HPDE6-E6E7 (cell line): ENCODE measurements around the gene TBC1D7.
"Not testable (repeated sequence)": the region's sequence is repeated elsewhere in the genome, so short reads cannot be mapped to it uniquely, and the experiment has no call there.

ENCODE experiments used
- DNase-seq: peaks from one replicate; pipeline ENCODE4 v3.0.0; 2011; ENCODE audit warnings: missing footprints; ENCODE audit errors: extremely low spot score

TBC1D7 gene

DNA sequence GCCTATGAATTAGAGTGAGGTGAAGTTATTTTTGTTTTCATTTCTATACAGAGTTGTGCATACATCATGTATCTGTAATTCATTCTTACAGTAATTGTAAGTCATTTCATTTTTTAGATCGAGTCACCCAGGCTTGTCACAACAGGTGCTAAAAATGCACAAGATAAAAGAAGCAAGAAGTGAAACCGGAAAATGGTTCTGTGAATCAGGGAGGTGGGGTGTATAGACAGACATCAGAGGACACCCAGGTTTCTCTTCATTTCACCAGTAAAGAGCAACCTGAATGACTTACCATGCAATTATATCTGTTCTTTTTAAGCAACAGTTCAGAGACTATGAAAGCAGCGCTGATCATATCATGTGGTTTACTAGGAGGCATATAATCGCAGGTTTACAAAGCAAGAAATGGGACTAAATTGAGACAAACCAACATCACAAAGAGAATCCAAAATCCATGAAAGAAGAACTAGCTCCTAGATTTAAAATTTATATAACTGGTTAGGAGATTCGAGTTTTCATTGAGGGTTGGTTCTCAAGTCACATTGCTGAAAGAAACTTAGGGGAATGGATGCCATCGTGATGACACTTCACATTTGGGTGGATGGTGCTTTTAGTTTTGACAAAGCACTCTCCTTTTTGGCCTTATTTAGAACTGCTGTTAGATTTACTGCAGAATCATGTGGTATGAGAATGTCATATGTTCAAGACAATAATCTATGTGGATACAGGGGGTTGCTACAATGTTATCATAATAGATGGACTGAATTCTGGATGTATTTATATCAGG is 27.9 kb upstream of the TBC1D7 start:
- peak; percentile 67 for DNase-seq

DNA sequence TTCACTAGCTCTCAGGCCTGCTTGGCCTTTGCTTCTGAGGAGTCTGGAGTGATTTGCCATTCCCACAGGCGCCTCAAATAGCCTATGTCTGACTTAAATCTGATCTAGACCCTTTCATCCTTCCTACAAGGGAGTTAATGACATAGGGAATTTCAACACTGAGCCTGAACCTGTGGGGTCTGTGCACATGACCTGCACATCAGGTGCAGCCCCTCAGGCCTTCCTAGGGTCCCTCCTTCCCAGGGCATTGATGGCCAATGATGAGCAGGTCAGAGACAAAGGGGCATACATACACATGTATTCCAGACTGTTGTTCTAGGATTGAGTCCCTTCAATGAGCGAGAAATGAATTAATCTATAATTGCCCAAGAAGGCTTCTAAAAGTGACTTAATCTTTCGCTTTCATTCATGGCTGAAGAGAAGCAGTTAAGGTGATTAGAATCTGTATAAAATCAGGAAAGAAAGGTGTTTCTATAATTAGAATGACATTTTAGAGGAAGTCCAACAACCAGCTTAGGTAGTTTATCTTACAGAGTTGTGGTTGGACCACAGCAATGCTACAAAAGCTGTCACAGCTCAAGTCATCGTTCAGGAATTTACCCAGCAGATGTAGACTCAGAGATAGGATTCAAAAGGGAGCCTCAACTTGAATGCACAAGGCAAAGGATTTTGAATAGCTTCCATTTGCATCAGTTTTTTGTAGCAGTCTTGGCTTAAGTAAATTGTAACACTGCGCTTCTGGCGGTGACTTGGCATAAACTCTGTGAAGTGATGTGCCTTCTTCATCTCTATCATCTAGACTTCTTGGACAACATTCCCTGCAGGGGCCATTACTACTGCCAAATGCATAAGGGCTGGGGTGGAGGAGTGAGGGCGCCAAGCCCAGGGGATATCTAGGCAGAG is 27.0 kb upstream of the TBC1D7 start:
- peak; percentile 80 for DNase-seq

DNA sequence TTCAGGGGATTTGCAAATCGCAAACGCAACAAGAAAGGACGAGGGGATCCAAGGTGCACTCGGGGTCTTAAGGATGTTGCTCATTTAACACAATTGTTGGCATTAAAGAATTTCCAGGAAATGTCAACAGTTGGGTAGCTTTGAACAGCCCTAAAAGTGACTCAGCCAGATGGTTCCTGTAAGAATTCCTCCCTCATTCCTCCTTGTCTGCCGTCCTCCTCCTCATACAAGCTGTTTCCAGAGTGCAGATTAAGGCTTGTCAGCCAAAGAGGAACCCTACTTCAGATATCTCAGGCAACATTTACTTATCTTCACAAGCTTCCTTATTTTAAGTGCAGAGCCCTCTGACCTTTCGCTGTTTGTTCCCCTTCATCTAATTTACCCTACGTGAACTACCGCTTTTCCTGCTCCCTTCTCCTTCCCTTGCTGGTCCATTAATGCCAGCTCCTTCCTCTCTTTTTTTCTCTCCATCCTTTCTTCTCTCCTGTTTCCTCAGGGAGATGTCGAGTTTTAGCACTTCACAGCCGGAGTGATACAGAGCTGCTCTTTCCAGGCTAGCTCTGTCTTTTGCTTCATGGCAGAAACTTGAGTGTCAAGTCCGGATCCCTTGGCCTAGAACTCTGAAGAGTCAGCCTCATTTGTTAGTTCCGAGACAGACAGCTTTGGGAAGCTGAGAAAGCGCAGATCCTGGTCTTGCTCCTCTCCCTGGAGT is 26.1 kb upstream of the TBC1D7 start:
- DNase-seq = no peak

GRCh38 chr6:13352165-13352564 is 23.8 kb upstream of the TBC1D7 start:
- no peak for DNase-seq

DNA sequence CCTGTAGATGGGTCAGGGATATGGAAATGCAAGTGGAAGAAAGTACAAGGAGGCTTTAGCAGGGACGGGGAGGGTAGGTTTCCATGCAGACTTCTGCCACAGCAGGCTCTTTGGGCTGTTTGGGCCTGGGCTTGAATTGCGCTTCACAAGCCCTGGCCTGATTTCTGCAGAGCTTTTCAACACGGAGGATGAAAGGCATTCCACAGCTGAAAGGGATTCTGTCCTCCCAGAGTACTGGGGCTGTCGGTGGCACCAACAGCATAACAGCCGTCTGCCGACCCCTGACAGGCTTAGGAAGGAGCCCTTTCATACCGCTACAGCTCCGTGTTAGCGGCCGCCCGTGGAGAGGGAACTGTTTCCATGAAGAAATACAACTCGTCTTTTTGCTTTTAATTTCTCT is 22.9 kb upstream of the TBC1D7 start:
- no peak for DNase-seq

DNA sequence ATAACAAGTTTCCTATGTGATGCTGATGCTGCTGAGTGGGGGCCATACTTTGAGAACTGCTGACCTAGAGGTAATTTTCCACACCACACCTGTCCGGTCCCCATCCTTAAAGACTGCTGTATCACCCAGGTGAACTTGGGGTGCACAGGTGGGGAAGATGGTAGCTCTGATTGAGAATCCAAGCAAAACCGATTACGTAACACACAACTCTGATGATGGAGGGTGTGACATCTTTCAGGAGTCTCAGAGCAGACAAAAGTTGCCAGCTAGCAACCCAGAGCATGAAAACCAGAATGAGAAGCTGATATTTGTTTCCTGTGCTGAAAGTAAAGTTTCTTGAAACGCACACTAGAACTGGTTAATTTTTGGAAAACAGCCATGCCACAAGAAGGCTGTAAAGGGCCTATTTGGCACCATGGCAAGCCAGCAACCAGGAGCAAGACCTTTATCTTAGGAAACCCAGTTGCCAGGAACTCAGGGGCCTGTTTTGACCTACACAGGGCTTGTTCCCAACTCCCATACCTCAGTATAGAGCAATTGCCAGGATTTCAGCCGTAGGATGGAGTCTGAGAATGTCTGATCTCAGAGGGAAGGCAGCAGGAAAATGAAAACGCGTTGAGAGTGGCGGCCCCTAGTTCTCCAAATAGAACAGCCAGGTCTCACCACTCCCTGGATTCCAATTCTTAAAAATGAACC is 21.6 kb upstream of the TBC1D7 start:
- no peak for DNase-seq

DNA sequence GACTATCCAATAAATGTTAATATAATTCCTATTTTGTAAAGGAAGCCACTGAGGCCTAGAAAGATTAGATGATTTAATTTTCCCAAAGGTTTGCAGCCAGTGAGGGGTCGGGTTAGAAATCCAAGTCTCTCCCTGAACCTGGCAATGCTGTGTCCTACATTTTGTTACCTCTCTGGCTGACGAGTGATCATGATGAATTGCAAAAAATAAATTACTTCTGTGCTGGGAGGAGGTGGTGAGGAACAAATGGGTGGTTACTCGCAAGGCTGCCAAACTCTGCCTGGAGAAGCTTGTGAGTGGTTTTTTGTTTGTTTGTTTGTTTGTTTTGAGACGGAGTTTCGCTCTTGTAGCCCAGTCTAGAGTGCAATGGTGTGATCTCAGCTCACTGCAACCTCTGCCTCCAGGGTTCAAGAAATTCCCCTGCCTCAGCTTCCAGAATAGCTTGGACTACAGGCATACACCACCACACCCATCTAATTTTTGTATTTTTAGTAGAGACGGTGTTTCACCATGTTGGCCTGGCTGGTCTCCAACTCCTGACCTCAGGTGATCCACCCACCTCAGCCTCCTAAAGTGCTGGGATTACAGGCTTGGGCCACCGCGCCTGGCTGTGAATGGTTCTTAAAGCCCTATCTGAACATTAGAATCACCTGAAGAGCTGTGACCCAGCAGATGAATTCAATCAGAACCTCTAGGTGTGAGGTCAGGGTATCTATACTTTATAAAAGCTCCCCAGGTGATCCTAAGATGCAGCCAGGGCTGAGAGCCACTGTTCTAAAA is 20.2 kb upstream of the TBC1D7 start:
- DNase-seq = no peak

DNA sequence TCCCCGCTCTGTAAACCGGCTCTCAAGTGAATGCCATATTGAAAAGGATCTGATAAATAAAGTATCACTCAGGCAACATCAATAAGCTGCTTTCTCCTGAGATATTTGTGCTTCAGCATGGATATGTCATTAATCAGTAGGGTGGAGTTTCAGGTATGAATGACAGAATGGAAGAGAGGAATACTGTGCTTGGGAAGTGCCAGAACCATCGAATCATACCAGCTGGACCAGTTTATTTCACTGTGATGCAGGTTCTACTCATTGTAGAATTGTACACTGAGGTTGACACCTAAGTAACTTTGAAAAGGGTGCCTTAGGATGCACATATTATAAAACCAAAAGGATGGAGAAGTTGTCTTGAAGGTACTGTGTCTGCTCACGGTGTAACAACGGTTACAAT is 17.9 kb upstream of the TBC1D7 start:
- DNase-seq = no peak

- no peak for DNase-seq
These were observed 14.2 kb upstream of the TBC1D7 start for GRCh38 chr6:13342414-13343019.

DNA sequence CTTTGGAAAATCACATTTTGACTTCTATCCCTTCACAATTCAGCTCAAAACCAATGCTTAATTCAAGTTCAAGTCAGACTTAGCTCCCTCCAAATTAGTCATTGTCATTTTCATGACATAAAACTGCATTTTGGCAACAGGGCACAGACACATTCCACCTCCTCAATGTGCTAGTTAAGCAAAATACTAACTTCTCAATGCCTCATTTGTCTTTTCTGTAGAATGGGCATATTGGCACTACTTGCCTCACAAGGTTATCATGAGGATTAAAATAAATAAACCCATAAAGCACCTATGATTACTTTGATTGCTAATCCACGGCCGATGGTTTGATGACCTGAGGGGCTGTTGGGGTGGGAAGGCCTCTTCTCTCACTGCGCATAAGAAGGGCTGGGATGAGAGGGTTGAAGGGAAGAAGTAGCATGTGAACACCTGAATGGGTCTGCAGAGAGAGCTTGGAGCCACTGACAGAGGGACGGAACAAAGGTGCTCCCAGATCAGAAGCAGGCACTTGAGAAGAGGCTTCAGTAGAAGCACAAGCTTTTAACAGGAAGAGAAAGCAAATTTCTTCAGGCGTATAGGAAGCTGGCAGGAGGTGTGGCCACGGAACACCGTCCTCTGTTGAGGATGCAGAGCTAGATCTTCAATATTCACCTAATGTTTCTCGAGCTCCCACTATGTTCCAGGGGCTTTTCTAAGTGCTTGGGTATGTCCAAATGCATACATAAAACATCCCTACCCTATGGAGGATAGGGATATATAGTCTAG is 11.7 kb upstream of the TBC1D7 start:
- DNase-seq = no peak

DNA sequence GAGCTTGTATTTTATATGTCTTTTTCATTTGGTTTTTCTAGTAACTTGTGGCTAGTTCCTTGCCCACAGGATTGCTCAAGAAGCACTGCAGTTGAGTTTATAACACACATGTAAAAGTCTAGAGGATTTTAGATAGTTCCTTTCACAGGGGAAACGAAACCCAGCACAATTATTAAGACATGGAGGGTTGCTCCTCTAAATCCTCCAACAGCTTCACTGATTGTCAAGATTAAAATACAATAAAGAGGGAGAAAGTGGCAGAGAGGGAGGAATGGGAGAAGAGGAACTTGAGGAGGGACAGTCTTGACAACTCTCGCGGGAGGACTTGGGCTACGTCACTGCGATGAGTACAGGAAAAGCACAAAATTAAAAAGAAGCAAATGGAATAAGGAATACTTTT is 9.7 kb upstream of the TBC1D7 start:
- no peak for DNase-seq

GRCh38 chr6:13336553-13336952 is 8.2 kb upstream of the TBC1D7 start:
- DNase-seq = peak; percentile 74

DNA sequence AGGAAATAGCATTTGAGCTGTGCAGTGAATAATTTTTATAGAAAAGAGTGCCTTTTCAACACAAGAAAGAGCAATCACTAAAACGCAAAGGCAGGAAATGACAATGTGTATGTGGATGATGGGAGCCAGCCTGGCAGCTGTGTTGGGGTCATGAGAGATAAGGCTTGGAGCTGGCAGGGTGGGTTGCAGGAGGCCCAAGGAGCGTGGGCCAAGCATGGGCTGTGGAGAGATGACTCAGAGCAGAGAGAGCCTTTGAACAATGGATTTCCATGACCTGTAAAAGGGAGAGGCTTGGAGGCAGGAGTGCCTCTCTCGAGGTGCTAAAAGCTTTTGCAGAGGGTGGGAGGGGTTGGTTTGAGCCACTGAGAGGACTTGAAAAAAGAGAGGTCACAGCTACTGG is 6.6 kb upstream of the TBC1D7 start:
- DNase-seq = peak; percentile 33

GRCh38 chr6:13332349-13332706 is 4.0 kb upstream of the TBC1D7 start:
- no peak for DNase-seq

- no peak for DNase-seq
These were observed 3.4 kb upstream of the TBC1D7 start for GRCh38 chr6:13331516-13332348.

- DNase-seq = no peak
These were observed 492 bp upstream of the TBC1D7 start for GRCh38 chr6:13328875-13329183.

DNA sequence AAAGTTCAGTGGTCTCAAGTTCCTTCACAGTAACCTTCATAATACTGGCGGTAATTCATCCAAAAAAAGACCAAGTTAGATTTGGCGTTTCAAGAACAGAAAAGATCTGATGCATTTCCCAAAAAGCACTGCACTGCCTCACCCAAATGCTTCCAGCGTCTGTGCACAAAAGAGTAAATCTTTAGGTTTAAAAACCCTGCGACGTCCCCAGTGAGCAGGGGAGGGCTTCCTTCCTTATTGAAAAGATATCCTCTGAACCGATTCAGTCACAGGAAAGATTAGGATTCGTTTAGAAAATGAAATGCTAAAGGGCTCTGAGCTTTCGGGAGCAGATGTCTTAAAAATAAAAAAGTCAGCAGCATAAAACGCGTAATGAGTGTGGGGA is 654 bp downstream of the TBC1D7 start:
- DNase-seq = no peak

GRCh38 chr6:13326031-13326586 is 2.2 kb downstream of the TBC1D7 start:
- DNase-seq = not testable (repeated sequence)
